Suprapubic skin (tissue), 4 donors: ENCODE measurements around the gene OLFM3.

Source experiments
- POLR2A ChIP-seq, 2 donors: fragments of 450-650 bp; IDR thresholded peaks; one replicate each; pipeline ENCODE4 v1.6.1; 2017; ENCODE audit warnings: antibody characterized with exemption in 2 of 2, mild to moderate bottlenecking in 2 of 2, moderate library complexity in 2 of 2
- POLR2AphosphoS5 ChIP-seq, 3 donors: sonication (generic); formaldehyde crosslinking; IDR thresholded peaks; one replicate each; pipeline ENCODE4 v1.6.1; 2017; ENCODE audit warnings: antibody characterized with exemption in 3 of 3

- TF ChIP-seq POLR2A (IDR thresholded peaks at IDR 0.05) (no peak), POLR2AphosphoS5 (IDR thresholded peaks at IDR 0.05) (no peak)
Observed at GRCh38 chr1:101920577-101920976, 76.1 kb downstream of the OLFM3 start.
